ENCODE data around the gene PLEKHM3.

GRCh38 chr2:207969249-207969648 lies 56.1 kb downstream of the PLEKHM3 start:
- no peak for TF ChIP-seq CTCF (IDR thresholded peaks at IDR 0.05)
- no peak for TF ChIP-seq SMC3 (IDR thresholded peaks at IDR 0.05)
- TF ChIP-seq EP300 (IDR thresholded peaks at IDR 0.05) = no peak
- TF ChIP-seq POLR2A (IDR thresholded peaks at IDR 0.05; ENCODE audit: low read length) = no peak
- TF ChIP-seq REST (IDR thresholded peaks at IDR 0.05) = no peak
- TF ChIP-seq FOSL2 (IDR thresholded peaks at IDR 0.05) = no peak
- TF ChIP-seq FOSL2 (CRISPR knock-in tag; IDR thresholded peaks at IDR 0.05) = no peak
- no peak for TF ChIP-seq CHD2 (IDR thresholded peaks at IDR 0.05; ENCODE audit: low read length, partially characterized antibody)
- no peak for TF ChIP-seq NPAS2 (CRISPR knock-in tag; IDR thresholded peaks at IDR 0.05; ENCODE audit: borderline replicate concordance)

All from A549 (cell line).